Measurements from ENCODE around the gene ATF7IP.

ATF7IP gene

DNA sequence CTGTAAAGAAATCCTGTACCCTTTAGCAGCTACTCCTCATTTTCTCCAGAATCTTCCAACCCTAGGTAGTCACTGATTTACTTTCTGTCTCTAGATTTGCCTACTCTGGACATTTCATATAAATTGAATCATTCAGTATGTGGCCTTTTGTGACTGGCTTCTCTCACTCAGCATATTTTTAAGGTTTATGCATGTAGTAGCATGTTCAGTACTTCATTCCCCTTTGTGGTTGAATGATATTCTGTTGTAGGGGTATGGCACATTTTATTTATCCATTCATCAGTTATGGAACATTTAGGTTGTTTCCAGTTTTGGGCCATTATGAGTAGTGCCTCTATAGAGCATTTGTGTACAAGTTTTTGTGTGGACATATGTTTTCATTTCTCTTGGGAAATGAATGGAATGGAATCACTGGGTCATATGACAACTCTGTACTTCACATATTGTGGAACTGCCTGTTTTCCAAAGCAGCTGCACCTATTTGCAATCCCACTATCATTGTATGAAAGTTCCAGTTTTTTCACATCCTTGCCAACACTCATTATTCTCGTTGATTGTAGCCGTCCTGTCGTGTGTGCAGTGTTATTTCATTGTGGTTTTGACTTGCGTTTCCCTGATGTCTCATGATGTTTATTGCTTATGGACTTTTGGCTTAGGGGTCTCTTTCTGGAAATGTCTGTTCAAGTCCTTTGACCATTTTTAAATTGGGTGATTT is 57.2 kb downstream of the ATF7IP start:
- no peak for DNase-seq

DNA sequence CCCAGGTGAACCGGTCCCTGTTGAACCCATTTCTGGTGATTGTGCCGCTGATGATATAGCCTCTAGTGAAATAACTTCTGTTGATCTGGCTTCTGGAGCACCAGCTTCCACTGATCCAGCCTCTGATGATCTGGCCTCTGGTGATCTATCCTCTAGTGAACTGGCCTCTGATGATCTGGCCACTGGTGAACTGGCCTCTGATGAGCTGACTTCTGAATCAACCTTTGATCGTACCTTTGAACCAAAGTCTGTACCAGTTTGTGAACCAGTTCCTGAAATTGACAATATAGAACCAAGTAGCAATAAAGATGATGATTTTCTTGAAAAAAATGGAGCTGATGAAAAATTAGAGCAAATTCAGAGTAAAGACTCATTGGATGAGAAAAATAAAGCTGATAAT is 59.1 kb downstream of the ATF7IP start:
- DNase-seq = no peak

DNA sequence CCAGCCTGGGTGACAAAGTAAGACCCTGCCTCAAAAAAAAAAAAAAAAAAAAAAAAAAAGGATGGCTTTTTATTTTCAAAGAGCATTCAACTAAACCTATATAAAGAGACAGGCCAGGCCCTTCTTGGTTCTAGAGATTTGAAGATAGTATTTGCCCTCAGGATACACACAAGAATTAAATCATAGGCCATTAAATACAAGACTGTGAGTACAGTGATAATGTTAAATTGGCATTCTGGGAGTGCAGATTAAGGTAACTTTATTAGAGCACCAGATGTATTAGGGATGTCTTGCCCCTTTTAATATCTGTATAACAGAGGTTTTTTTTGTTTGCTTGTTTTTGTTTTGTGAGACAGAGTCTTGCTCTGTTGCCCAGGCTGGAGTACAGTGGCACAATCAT is 61.3 kb downstream of the ATF7IP start:
- no peak for DNase-seq

DNA sequence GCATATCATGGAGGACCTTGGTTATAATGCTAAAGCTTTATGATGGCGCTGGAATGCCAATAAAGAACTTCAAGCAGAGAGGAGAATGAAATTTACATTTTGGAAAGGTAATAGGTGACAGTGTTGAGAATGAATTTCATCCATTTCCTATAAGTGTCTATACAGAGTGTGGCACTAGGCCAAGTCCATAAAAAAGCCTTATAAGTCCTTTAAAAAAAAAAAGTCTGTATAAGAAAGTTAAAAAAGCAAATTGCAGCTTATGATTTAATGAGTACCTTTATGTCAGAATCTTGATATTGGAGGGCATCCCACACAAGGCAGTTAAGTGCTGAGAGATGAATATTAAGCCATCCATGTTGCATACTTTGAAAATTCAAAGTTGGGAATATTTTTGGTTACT is 62.4 kb downstream of the ATF7IP start:
- DNase-seq = no peak

DNA sequence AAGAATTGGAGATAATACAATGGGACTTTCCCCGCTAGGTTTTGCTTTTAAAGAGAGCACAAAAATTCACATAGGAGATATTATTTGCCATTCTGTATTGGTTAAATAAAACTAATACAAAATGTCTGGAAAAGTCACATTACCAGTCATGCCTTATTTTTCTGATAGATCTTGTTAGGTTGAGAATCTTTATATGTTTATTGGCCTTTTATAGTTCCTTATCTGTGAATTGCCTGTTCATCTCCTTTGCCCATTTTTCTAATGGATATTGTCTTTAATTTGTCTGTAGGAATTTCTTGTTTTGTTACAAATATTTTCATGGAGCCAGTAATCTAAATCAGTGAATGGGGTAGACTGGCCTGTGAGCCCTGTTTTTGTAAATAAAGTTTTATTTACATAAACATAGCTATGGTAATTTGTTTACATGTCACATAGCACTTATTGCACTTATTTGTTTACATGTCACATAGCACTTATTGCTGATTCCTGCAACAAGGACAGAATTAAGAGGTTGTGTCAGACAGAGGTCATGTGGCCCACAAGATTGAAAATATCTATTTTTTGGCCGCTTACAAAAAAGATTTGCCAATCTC is 65.0 kb downstream of the ATF7IP start:
- DNase-seq = no peak

DNA sequence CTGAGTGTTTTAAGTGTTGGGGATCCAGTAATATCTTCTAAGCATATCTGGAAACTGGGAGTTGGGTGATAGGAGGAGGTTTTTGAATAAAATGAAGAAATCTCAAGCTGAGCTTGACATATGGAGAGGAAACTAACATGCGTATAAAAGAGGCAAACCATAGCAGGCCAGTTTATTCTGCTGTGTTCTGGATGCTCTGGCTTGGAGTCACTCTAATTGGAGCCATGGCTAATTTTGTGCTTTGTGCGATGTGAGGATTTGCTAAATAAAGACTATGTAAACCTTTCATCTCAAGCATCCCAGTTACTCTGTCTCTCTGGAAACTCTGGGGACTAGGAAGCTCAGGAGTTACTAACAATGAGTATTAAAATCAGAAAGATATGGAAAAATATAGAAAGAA is 66.5 kb downstream of the ATF7IP start:
- DNase-seq = no peak

DNA sequence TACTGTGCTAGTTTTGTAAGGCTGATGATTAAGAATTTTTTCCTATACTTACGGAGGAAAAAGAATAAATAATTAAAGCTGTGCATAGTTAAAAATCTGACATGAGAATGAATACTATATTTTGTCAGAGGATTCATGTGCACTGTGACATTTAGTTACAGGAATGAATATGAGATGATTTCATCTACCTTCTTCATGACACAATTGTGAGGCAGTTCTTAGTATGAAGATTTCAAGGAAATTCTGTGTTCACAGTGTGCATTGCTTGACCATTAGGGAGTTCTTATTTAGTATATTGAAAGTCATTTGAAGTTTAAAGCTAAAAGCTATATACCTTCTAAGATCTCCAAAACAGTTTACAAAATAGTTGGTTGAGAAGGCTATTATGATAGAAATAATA is 70.1 kb downstream of the ATF7IP start:
- no peak for DNase-seq

DNA sequence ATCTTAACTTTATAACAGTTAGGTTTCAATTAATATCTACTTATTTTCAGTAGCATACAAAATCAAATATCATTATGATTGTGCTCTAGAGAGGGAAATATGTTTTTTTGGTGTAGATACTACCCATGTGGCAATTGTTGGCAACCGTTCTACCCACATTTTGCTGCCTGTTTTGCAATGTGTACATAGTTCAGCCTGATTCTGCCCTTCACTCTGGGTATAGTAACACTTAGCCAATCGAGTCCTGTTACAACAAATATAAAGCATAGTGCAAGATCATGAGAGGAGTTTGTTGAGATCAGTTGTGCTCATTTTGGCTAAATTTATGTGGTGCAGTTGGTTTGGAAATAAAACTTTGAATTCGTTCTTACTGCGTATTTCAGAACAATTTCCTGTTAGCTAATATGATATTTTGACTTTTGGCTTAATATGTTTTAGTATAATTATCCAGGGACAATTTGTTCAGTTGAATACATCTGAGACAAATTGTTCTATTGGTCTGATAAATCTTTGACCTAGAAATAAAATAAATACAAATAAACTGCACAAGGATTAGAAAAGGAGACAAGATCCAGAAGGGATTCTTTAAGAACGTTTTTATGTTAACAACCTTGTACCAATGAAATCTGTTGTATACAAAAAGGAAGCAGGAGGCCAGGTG is 76.9 kb downstream of the ATF7IP start:
- no peak for DNase-seq

DNA sequence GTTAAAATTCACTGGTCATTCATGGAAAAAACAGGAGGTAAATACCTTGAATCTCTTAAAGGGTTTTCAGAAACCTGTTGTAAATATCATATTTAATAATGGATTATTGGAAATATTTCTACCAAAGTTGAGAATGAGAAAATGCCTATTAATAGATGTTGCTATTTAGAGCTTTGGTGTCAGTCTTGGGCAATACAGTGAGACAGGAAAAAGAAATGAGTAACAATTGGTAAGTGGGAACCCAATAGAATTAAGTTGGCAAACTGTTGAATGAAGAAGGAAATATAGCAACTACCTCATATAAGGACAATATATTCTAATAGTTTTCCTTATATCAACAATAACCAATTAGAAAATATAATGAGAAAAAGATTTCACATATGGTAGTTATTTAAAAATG is 78.0 kb downstream of the ATF7IP start:
- DNase-seq = no peak

DNA sequence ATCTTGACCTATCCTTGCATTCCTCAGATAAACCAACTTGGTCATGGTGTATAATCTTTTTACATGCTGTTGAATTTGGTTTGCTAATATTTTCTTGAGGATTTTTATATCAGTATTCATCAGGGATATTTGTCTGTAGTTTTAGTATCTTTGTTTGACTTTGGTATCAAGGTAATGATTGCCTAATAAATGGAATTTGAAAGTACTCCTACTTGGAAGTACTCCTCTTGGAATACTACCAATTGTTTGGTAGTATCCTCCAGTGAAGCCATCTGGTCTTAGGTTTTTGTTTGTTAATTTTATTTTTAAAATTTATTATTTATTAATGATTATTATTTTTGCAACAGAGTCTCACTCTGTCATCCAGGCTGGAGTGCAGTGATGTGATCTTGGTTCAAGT is 85.0 kb downstream of the ATF7IP start:
- no peak for DNase-seq

DNA sequence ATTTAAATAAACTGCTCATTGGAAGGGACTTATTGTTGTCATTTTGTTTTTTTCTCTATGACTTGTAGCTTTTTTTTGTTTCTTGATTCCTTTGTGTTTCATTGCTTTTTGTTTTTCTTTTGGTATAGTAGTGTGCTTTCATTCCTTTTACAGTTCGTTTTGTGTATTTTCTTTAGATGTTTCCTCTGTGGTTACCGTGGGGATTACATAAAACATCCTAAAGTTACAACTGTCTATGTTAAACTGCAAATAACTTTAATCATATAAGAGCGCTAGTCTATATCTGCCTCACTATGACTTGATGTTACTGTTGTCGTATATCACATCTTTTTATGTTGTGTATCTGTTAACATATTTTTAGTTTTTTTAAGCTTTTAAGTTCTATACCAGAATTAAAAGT is 86.9 kb downstream of the ATF7IP start:
- no peak for DNase-seq

DNA sequence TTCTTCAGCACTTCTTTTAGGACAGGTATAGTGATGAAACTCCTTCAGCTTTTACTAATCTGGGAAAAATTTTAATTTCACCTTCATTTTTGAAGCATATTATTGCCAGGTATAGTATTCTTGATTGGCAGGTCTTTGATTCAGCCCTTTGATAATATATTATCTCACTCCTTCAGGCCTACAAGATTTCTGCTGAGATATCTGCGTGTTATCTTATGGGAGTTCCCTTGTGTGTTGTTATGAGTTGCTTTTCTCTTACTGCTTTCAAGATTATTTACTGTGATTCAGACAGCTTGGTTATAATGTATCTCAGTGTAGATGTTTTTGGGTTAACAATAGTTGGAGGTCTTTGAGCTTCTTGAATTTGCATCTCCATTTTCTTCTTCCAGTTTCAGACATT is 87.4 kb downstream of the ATF7IP start:
- no peak for DNase-seq

DNA sequence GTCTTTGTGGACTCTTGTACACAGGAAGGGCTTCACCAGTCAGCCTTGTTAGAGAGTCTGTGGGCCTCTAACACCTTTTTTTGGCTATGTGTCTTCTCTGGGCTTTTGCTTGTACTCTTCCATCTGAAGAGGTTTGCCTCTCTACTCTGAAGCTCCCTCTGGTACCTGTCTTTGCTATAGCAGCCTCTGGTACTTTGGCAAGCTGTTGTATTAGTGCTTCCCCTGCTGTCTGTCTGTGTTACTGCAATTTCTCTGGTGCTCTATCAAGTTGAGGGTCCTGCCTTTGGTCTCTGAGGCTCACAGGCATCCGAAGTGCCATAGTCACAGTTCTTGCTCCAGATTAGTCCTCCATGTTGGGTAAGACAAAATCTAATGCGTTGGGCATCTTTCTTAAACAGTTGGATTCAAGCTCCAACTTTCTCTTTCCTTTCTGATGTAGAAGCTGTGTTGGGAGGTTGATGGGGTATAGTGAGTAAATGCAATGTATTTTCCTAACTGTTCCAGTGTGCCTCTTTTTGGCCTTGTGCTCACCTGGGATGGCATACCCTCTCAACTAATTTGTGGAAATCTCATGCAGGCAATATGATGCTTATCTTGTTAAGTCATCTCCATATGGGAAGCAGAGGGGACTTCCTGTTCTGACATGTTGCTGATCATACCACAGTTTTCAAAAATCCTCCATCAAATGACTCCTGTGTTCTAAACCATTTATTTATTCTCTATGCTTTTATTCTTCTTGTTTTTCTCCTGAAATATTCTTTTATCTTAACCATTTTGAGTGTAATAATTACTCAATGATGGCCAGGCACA is 88.8 kb downstream of the ATF7IP start:
- no peak for DNase-seq

DNA sequence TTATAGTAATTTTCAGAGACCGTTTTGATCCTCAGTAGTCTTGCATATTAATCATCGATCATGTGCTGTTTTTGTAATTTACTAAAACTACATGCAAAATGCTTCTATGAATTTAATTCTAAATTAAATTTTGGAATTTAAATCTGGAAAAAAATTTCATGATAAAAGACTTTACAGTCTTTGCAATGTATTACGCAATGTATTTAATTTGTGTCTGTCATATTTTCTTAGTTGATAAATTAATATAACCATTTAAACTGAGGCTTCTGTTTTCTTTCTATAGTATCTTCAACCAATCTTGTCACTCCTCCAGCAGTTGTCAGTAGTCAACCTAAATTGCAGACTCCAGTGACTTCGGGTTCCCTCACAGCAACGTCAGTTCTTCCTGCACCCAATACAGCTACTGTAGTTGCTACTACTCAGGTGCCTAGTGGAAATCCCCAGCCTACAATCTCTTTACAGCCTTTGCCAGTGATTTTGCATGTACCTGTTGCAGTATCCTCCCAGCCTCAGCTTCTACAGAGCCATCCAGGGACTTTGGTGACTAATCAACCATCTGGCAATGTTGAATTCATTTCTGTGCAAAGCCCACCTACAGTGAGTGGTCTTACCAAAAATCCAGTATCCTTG is 94.8 kb downstream of the ATF7IP start:
- DNase-seq = no peak

DNA sequence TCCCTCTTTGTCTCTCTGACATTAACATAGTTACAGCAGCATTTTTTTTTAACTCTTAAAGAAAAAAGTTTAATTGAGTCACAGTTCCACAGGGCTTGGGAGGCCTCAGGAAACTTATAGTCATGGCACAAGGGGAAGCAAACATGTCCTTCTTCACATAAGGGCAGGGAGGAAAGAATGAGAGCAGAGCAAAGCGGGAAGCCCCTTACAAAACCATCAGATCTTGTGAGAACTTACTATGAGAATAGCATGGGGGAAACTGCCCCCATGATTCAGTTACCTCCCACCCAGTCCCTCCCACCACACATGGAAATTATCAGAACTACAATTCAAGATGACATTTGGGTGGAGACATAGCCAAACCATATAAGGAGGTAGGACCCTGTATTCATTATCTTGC is 106.0 kb downstream of the ATF7IP start:
- DNase-seq = no peak

DNA sequence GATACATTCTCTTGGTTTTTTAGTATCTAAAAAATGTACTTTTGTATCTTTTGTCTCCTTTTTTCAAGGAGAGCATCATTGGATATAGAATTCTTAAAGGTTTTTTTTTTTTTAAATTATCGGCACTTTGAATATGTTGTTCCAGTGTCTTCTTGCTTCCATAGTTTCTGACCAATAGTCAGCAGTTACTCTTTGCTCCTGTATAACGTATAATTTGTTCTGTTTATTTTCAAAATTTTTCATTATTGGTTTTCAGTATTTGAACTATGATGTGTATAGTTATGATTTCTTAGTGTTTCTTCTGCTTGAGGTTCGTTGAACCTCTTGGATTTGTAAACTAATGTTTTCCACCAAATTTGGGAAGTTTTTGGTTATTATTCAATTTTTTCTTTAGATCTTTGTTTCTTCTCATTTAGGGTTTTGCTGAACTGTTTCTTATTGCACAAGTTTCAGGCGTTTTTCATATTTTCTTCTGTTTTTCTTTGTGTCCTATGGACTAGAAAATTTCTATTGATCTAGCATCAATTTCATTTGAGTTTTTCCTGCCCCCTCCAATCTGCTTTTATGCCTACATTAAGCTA is 108.3 kb downstream of the ATF7IP start:
- no peak for DNase-seq

DNA sequence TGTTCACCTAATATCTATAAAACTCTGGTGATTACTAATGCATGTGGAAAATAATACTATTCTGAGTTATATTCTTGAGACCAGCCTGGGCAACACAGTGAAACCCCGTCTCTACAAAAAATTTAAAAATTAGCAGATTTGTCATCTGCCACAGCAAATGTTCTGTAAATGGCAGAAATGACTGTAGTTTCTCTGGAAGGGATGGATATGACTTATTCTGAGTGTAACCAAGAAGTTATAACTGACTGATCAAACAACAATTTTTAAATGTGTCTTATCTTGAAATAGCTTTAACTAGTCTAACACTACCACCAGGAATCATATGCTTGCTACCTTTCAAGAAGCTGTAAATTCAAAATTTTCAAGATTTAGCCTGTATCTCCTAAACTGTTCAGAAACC is 113.5 kb downstream of the ATF7IP start:
- no peak for DNase-seq

DNA sequence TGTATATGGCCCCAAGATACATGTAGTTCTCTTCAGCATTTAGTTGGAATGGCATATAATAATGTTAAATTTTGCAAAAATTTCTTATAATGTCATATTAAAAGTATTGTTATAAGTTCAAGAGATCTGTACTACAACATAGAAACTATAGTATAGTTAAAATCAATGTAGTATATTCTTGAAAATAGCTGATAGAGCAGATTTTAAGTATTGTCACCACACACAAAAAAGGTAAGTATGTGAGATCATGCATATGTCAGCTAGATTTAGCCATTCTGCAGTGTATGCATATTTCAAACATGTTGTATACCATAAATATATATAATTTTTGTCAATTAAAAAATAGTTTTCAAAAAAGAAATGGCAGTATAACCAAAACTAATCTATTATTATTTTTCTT is 115.7 kb downstream of the ATF7IP start:
- DNase-seq = no peak

DNA sequence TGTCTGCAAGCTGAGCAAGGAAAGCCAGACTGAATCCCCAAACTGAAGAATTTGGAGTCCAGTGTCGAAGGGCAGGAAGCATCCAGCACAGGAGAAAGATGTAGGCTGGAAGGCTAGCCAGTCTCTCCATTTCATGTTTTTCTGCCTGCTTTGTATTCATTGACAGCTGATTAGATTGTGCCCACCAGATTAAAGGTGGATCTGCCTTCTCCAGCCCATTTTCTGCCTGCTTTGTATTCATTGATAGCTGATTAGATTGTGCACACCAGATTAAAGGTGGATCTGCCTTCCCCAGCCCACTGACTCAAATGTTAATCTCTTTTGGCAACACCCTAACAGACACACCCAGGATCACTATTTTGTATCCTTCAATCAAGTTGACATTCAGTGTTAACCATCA is 116.9 kb downstream of the ATF7IP start:
- no peak for DNase-seq

DNA sequence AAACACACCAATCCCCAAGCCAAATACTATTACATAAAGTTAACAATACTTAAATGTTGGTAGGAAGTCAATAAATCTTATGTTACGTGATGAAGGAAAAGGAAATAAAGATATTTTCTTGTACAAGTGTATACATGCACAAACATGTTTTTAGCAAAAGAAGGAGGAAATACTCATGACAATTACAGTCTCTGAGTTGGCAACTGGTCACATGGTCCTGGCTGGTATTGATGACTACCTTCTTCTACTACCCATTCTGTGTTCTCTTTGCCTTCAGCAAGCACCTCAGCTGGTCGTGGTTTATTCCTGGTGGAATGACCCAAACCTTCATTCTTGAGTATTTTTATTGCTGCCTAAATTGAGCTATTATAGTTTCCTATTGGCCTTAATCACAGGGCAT is 117.4 kb downstream of the ATF7IP start:
- DNase-seq = no peak

DNA sequence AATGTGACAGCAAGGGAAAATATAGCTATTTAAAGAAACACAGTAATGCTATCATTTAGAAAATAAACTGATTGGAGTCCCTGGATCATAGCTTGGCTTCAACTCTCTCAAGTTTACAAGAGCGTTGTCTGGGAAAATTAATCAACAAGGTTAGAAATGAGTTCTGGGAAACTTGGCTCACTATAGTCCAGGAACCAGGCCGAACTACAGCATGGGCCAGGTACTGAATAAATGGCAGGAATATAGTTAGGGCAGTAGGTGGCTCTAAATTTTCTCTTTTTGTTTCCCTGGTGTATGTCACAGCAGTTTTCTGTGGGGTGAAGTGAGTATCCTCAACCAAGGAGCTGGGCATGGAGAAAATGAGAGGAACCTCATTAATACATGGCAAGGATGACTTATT is 129.8 kb downstream of the ATF7IP start:
- no peak for DNase-seq

DNA sequence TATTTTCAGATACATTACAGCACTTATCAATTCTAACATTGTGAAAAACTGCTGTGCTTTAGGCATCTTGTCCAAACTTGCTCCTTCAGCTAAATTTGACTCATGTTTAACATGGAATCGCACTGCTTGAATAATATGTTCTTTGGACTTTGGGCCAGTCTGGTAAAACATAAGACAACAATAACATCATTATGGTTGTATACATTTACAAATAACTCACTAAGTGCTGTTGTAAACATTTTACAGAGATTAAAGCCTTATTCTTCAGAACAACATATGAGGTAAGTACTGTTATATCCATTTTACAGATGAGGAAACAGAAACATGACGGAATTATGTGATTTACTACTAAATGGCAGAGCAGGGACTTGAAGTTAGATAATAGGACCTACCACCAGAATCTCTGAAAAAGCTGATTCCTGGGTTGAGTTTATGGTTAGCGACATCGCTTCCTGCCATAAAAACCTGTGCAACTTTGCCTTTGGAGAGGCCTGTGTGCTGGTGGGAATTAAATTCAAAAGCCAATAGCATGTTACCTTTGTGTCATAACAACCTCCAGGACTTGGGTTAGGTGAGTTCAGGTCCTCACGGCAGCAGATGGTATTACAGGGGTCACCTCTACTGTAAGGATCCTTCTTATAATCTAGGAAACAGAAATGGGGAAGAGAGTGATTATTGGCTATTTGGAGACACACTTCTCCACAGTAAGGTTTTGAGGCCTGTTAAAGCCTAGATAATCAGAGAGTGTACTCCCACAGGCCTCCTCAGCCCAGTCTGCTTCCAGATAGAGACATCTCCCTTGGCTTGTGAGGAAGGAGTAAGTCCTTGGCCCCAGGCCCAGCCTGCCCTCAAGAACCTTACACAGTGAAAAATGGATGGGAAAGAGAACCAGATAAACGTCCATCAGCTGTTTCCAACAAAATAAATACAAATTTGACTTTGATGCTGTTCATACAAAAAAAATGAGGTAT is 140.4 kb downstream of the ATF7IP start:
- DNase-seq = no peak
